NT2/D1 (cell line): ENCODE measurements around the gene NAPG.

Source experiments
- SUZ12 ChIP-seq: IDR thresholded peaks from 2 replicates; pipeline ENCODE4 v1.6.1; 2011; ENCODE audit not compliant: insufficient read length, insufficient read depth; ENCODE audit errors: extremely low read depth
- YY1 ChIP-seq: IDR thresholded peaks from 2 replicates; pipeline ENCODE4 v1.6.1; 2011; ENCODE audit not compliant: insufficient read length, insufficient read depth
- ZNF274 ChIP-seq: IDR thresholded peaks from 2 replicates; pipeline ENCODE4 v1.6.1; 2011; ENCODE audit warnings: mild to moderate bottlenecking, low read depth, low read length

DNA sequence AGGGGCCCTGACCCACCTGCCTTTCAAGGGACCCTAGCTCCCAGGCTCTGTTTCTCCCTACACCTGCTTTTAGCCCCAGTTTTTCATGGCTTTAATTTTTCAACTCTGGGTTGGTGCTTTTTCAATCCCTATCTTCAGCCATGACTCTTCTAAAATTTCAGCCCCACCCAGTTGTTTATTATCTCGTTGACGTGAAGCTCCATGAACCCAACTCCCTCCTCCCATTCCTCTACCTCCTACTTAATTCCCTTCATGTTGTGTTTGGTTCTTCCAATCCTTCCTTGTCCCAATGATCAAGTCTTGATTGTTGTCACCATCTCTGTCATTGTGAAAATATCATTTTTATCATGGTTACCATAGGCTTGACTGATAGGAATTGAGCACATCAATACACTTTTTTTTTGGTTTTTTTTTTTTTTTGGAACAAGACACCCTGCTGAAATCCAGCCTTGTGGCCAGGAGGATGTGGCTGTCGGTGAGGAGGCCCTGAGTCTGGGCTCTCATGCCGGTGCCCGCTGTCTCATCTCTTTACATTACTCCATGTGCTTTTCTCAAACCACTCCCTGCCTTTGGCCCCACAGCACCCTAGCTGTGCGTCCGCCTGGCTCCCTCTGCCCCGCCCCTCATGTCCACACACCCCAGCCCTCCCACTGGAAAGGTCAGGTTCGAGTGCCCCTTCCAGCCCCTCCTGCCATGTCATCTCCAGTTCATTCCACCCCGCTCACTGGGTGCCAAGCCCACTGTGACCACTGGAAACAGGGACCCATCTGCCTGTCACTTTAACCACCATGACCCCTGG lies 39.3 kb downstream of the NAPG start:
- TF ChIP-seq SUZ12: no peak
- no peak for TF ChIP-seq ZNF274
- no peak for TF ChIP-seq YY1
